Trophoblast cell (in vitro differentiated cells and primary cell): Measurements from ENCODE around the gene EMILIN3.

Experiments
- DNase-seq, 2 donors: peaks; one replicate each; pipeline ENCODE4 v3.0.0-alpha.2; 2016
- H2AFZ ChIP-seq: 2 replicates; pipeline ENCODE4 v1.6.1; 2013; ENCODE audit warnings: low read length, moderate library complexity, mild to moderate bottlenecking; ENCODE audit not compliant: insufficient read depth, poor library complexity
- H2AK5ac ChIP-seq: 2 replicates; pipeline ENCODE4 v1.6.1; 2013; ENCODE audit warnings: mild to moderate bottlenecking, low read length
- H2BK120ac ChIP-seq: 2 replicates; pipeline ENCODE4 v1.6.1; 2013; ENCODE audit warnings: low read length, mild to moderate bottlenecking, moderate library complexity; ENCODE audit not compliant: insufficient read depth, poor library complexity
- H2BK12ac ChIP-seq: 2 replicates; pipeline ENCODE4 v1.6.1; 2013; ENCODE audit warnings: mild to moderate bottlenecking, low read length, moderate library complexity
- H2BK5ac ChIP-seq: 2 replicates; pipeline ENCODE4 v1.6.1; 2013; ENCODE audit warnings: low read length, low read depth, moderate library complexity, mild to moderate bottlenecking; ENCODE audit not compliant: poor library complexity
- H3K14ac ChIP-seq: 2 replicates; pipeline ENCODE4 v1.6.1; 2013; ENCODE audit warnings: mild to moderate bottlenecking, low read length
- H3K18ac ChIP-seq: 2 replicates; pipeline ENCODE4 v1.6.1; 2013; ENCODE audit warnings: mild to moderate bottlenecking, low read length
- H3K23ac ChIP-seq: 2 replicates; pipeline ENCODE4 v1.6.1; 2013; ENCODE audit warnings: low read length
- H3K27ac ChIP-seq: 2 replicates; pipeline ENCODE4 v1.5.1; 2013; ENCODE audit warnings: low read depth, mild to moderate bottlenecking, inconsistent platforms, low read length, moderate library complexity
- H3K27me3 ChIP-seq: 2 replicates; pipeline ENCODE4 v1.6.1; 2013; ENCODE audit warnings: inconsistent platforms, mild to moderate bottlenecking, low read length, moderate library complexity; ENCODE audit not compliant: insufficient read depth
- H3K36me3 ChIP-seq, 2 experiments: 1 replicate in 1 of 2; 2 replicates in 1 of 2; pipeline ENCODE4 v1.6.1; 2013; ENCODE audit warnings: low read length in 2 of 2, mild to moderate bottlenecking in 2 of 2, moderate library complexity in 1 of 2; ENCODE audit not compliant: insufficient read depth in 2 of 2, control insufficient read depth in 1 of 2
- H3K4ac ChIP-seq: 2 replicates; pipeline ENCODE4 v1.6.1; 2013; ENCODE audit warnings: low read depth, mild to moderate bottlenecking, low read length, moderate library complexity
- H3K4me1 ChIP-seq, 2 experiments: 1 replicate in 1 of 2; 2 replicates in 1 of 2; pipeline ENCODE4 v1.6.1; 2013; ENCODE audit warnings: low read length in 2 of 2, mild to moderate bottlenecking in 2 of 2, moderate library complexity in 1 of 2; ENCODE audit not compliant: insufficient read depth in 2 of 2, control insufficient read depth in 1 of 2
- H3K4me2 ChIP-seq: 2 replicates; pipeline ENCODE4 v1.6.1; 2013; ENCODE audit warnings: inconsistent platforms, mild to moderate bottlenecking, low read length, moderate library complexity
- H3K4me3 ChIP-seq: 2 replicates; pipeline ENCODE4 v1.5.1; 2013; ENCODE audit warnings: mild to moderate bottlenecking, low read depth, low read length, inconsistent platforms
- H3K79me1 ChIP-seq: one replicate; pipeline ENCODE4 v1.6.1; 2013; ENCODE audit warnings: low read length
- H3K79me2 ChIP-seq: 2 replicates; pipeline ENCODE4 v1.6.1; 2013; ENCODE audit warnings: low read length, mild to moderate bottlenecking; ENCODE audit not compliant: control insufficient read depth, insufficient read depth, poor library complexity
- H3K9ac ChIP-seq: 2 replicates; pipeline ENCODE4 v1.6.1; 2013; ENCODE audit warnings: mild to moderate bottlenecking, low read length
- H3K9me3 ChIP-seq: 2 replicates; pipeline ENCODE4 v1.6.1; 2013; ENCODE audit warnings: low read depth, mild to moderate bottlenecking, control low read depth, inconsistent platforms, low read length; ENCODE audit not compliant: insufficient read depth
- H4K12ac ChIP-seq: 2 replicates; pipeline ENCODE4 v1.6.1; 2013; ENCODE audit warnings: low read depth, mild to moderate bottlenecking, low read length, moderate library complexity
- H4K8ac ChIP-seq: 2 replicates; pipeline ENCODE4 v1.6.1; 2013; ENCODE audit warnings: low read depth, mild to moderate bottlenecking, low read length, moderate library complexity
- H4K91ac ChIP-seq: one replicate; pipeline ENCODE4 v1.6.1; 2013; ENCODE audit warnings: low read depth, mild to moderate bottlenecking, low read length, moderate library complexity
- WGBS: extraction: QIAGEN DNeasy Blood & Tissue Kit; methylation state at CpG from one replicate; pipeline ENCODE4 v1.1.7; 2013; ENCODE audit warnings: missing lambda C conversion rate; ENCODE audit not compliant: insufficient read length, insufficient coverage; ENCODE audit errors: extremely low coverage; 5-methylcytosine and 5-hydroxymethylcytosine counted together

Gene EMILIN3

DNA sequence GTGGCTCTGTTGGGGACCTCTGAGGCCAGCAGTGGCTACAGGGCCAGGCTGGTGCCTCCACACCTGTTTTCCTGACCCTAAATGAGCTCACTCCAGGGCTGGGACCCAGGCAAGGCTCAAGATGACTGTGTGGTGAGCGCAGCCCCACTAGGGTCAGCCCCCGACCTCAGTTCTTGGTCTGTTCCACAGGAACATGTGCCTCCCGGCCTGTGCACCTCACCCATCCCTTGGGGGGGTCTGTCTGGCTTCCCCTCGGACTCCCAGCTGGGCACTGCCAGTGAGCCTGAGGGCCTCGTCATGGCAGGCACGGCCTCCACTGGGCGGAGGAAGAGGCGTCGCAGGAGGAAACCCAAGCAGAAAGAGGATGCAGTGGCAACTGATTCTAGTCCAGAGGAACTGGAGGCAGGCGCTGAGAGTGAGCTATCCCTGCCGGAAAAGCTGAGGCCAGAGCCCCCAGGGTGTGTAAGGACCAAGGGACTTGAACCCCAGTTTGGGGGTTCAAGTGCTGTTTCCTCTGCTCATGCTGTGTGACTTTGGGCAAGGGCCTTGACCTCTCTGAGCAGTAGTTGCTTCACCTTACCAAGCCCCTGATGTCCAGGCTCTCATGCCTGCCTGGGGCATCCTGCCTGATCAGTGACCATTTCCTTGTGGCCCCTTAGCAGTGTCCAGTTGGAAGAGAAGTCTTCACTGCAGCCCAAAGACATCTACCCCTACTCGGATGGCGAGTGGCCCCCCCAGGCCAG is 18.0 kb downstream of the EMILIN3 start:
- Histone ChIP-seq H3K14ac (no peak overlapping the region), H3K79me2 (no peaks in the 10 kb centered on the region), H4K8ac (no peak overlapping the region), H2BK120ac (no peak overlapping the region), H3K4me2 (no peak overlapping the region), H3K18ac (no peak overlapping the region), H2AFZ (no peak overlapping the region), H2BK12ac (no peak overlapping the region), H3K27me3 (no peaks in the 10 kb centered on the region), H4K12ac (no peak overlapping the region), H2AK5ac (no peak overlapping the region), H3K9me3 (no peaks in the 10 kb centered on the region), H3K4me3 (no peak overlapping the region), H3K27ac (no peak overlapping the region), H4K91ac (no peak overlapping the region), H3K23ac (no peak overlapping the region), H3K4me1 (peaks cover 11 to 12% of the 10 kb centered on the region in 2 experiments), H3K4ac (no peak overlapping the region), H2BK5ac (no peak overlapping the region), H3K9ac (no peak overlapping the region), H3K36me3 (peaks cover 0 to 3% of the 10 kb centered on the region in 2 experiments), H3K79me1 (peaks cover 7% of the 10 kb centered on the region)
- no CpG with 5 or more reads among the region's 13 CpGs for WGBS
- DNase-seq, result no peak

- H2BK120ac ChIP-seq, result no peak overlapping the region
- DNase-seq, result no peak
- H3K79me2 ChIP-seq, result no peaks in the 10 kb centered on the region
- no peaks in the 10 kb centered on the region for H3K27me3 ChIP-seq
- H3K4ac ChIP-seq, result no peak overlapping the region
- H3K9me3 ChIP-seq, result no peaks in the 10 kb centered on the region
- peaks cover 7% of the 10 kb centered on the region for H3K79me1 ChIP-seq
- H3K18ac ChIP-seq, result no peak overlapping the region
- no peak overlapping the region for H3K14ac ChIP-seq
- H3K4me3 ChIP-seq, result no peak overlapping the region
- no peak overlapping the region for H3K4me2 ChIP-seq
- no peak overlapping the region for H3K23ac ChIP-seq
- no peak overlapping the region for H4K12ac ChIP-seq
- no peak overlapping the region for H2AK5ac ChIP-seq
- H2BK12ac ChIP-seq, result no peak overlapping the region
- H2BK5ac ChIP-seq, result no peak overlapping the region
- no peak overlapping the region for H3K9ac ChIP-seq
- H4K91ac ChIP-seq, result no peak overlapping the region
- peaks cover 0 to 3% of the 10 kb centered on the region in 2 experiments for H3K36me3 ChIP-seq
- WGBS, result no CpG with 5 or more reads among the region's 13 CpGs
- no peak overlapping the region for H4K8ac ChIP-seq
- peaks cover 11 to 12% of the 10 kb centered on the region in 2 experiments for H3K4me1 ChIP-seq
- no peak overlapping the region for H2AFZ ChIP-seq
- H3K27ac ChIP-seq, result no peak overlapping the region
Observed at GRCh38 chr20:41347523-41348429, 18.8 kb downstream of the EMILIN3 start.

DNA sequence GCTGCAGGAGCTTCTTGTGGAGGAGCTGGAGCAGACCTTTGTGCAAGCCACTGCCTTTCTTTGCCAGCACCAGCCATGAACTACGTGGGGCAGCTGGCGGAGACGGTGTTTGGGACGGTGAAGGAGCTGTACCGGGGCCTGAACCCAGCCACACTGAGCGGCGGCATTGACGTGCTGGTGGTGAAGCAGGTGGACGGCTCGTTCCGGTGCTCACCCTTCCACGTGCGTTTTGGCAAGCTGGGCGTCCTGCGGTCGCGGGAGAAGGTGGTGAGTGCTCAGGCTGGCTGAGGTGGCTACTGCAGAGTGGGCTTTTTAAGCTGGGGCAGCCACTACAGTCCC is 20.9 kb downstream of the EMILIN3 start:
- no CpG with 5 or more reads among the region's 17 CpGs for WGBS
- Histone ChIP-seq H2BK12ac (no peak overlapping the region), H3K27ac (no peak overlapping the region), H3K4me2 (no peak overlapping the region), H2BK5ac (no peak overlapping the region), H4K12ac (no peak overlapping the region), H3K18ac (no peak overlapping the region), H3K9me3 (no peaks in the 10 kb centered on the region), H4K8ac (no peak overlapping the region), H3K79me1 (peaks cover 11% of the 10 kb centered on the region), H3K4me1 (peaks cover 16 to 21% of the 10 kb centered on the region in 2 experiments), H4K91ac (no peak overlapping the region), H3K4me3 (no peak overlapping the region), H3K4ac (no peak overlapping the region), H3K27me3 (no peaks in the 10 kb centered on the region), H3K14ac (no peak overlapping the region), H3K79me2 (peaks cover 3% of the 10 kb centered on the region), H2BK120ac (no peak overlapping the region), H3K9ac (no peak overlapping the region), H3K23ac (no peak overlapping the region), H2AK5ac (peak overlapping the region; percentile 7), H2AFZ (no peak overlapping the region), H3K36me3 (peaks cover 0 to 3% of the 10 kb centered on the region in 2 experiments)
- DNase-seq, result no peak

DNA sequence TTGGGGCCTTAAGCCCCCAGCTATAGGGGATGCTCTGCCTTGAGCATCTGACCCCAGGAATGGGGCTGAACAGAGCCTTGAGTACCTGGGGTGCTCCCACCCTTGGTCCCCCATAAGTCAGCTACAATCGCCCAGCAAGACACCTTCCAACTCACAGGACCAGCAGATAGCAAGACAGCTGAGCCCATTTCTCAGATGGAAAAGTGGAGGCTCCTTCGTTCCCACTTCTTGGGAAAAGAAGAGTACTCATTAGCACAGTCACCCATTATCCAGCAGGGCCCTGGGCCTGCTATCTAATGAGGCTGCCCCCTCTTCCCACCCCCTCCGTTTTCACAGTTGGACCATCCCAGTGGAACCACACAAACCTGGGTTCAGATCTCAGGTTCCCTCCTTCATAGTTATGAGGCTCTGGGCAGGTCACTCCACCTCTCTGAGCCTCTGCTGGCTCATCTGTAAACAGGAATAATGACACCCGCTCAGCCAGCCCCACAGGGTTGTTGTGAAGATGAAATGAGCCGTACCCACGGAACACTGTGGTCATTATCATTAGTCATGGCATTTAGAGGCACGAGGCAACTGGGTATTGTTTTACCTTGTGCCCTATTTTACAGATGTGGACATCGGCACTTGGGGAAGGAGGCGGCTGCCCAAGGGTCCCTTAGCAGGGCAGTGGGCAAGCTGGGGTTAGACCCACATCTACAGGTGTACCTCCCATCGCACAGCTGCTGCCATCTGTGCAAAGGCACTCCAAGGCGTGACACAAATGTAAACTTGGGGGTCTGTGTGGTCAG is 21.5 kb downstream of the EMILIN3 start:
- Histone ChIP-seq H3K79me1 (peaks cover 12% of the 10 kb centered on the region), H3K27me3 (no peaks in the 10 kb centered on the region), H3K4me2 (no peak overlapping the region), H4K12ac (no peak overlapping the region), H3K79me2 (peaks cover 3% of the 10 kb centered on the region), H2BK120ac (no peak overlapping the region), H2AFZ (no peak overlapping the region), H2BK12ac (no peak overlapping the region), H3K9me3 (no peaks in the 10 kb centered on the region), H3K4ac (peak overlapping the region; percentile 17), H3K4me1 (peaks cover 16 to 21% of the 10 kb centered on the region in 2 experiments), H3K18ac (peak overlapping the region; percentile 41), H4K91ac (no peak overlapping the region), H2AK5ac (no peak overlapping the region), H3K9ac (no peak overlapping the region), H2BK5ac (no peak overlapping the region), H3K27ac (no peak overlapping the region), H3K14ac (no peak overlapping the region), H3K23ac (no peak overlapping the region), H3K36me3 (peaks cover 0 to 3% of the 10 kb centered on the region in 2 experiments), H3K4me3 (no peak overlapping the region), H4K8ac (no peak overlapping the region)
- DNase-seq, result no peak
- no CpG with 5 or more reads among the region's 11 CpGs for WGBS
